Natural killer cell (primary cell): ENCODE results near the gene EFCAB5. TPM values are rescaled to one million over a fixed set of nuclear protein-coding genes. Genes with fewer than 3 reads are reported as not detected.
"Not testable (repeated sequence)": the region's sequence is repeated elsewhere in the genome, so short reads cannot be mapped to it uniquely, and the experiment has no call there.

Experiments used
- ATAC-seq, 3 donors: fragments of 150-1000 bp in 2 of 3; fragments of 200-7000 bp in 1 of 3; cut with Tn5 transposase; 1 replicate in 1 of 3; 2 replicates in 2 of 3; pipeline ENCODE4 v1.10.0; 2021; ENCODE audit warnings: mild to moderate bottlenecking in 2 of 3, moderate library complexity in 2 of 3
- DNase-seq, 2 donors: peaks; one replicate each; pipeline versions ENCODE4 v3.0.0 to v3.0.0-alpha.2; 2013 to 2021; ENCODE audit warnings: mixed read lengths in 1 of 2
- H3K27ac ChIP-seq: one replicate; pipeline ENCODE4 v1.5.1; 2013; ENCODE audit warnings: mild to moderate bottlenecking, low read length
- H3K27me3 ChIP-seq: one replicate; pipeline ENCODE4 v1.6.1; 2013; ENCODE audit warnings: low read length; ENCODE audit not compliant: control insufficient read depth, insufficient read depth
- H3K36me3 ChIP-seq: one replicate; pipeline ENCODE4 v1.6.1; 2013; ENCODE audit warnings: low read length; ENCODE audit not compliant: control insufficient read depth, insufficient read depth
- H3K4me1 ChIP-seq: one replicate; pipeline ENCODE4 v1.6.1; 2013; ENCODE audit warnings: low read length; ENCODE audit not compliant: control insufficient read depth, insufficient read depth
- H3K4me3 ChIP-seq: one replicate; pipeline ENCODE4 v1.5.1; 2013; ENCODE audit warnings: low read length
- H3K9me3 ChIP-seq: one replicate; pipeline ENCODE4 v1.6.1; 2013; ENCODE audit warnings: low read length; ENCODE audit not compliant: control insufficient read depth, insufficient read depth
- H3K27ac Mint-ChIP-seq, 2 donors: one replicate each; pipeline ENCODE4 v1.8.0; 2022; ENCODE audit warnings: mild to moderate bottlenecking in 2 of 2, mixed read lengths in 2 of 2, moderate library complexity in 1 of 2
- H3K27me3 Mint-ChIP-seq, 2 donors: one replicate each; pipeline ENCODE4 v1.8.0; 2022; ENCODE audit warnings: low read depth in 2 of 2, mixed read lengths in 2 of 2
- H3K36me3 Mint-ChIP-seq: one replicate; pipeline ENCODE4 v1.8.0; 2022; ENCODE audit warnings: mixed read lengths
- H3K4me1 Mint-ChIP-seq, 2 donors: one replicate each; pipeline ENCODE4 v1.8.0; 2022; ENCODE audit warnings: mixed read lengths in 2 of 2
- H3K4me3 Mint-ChIP-seq: one replicate; pipeline ENCODE4 v1.8.0; 2022; ENCODE audit warnings: mild to moderate bottlenecking, moderate library complexity, mixed read lengths
- H3K9me3 Mint-ChIP-seq, 2 donors: one replicate each; pipeline ENCODE4 v1.8.0; 2022; ENCODE audit warnings: mixed read lengths in 2 of 2
- WGBS: methylation state at CpG from one replicate; pipeline ENCODE4 v1.1.7; 2013; ENCODE audit warnings: missing lambda C conversion rate; ENCODE audit not compliant: insufficient coverage; 5-methylcytosine and 5-hydroxymethylcytosine counted together
- intact Hi-C: fragments of 100-400 bp; cut with micrococcal nuclease; formaldehyde crosslinking; loops from one replicate; pipeline ENCODE4 v1.14.2; 2022
- total RNA-seq, 4 donors: library from RNA; stranded (reverse); fragments of 120-200 nt in 1 of 4; gene quantifications; one replicate each; pipeline versions ENCODE4 v1.2.3 to v1.2.4, GENCODE V29; 2013 to 2022
- TF ChIP-seq, protein P1 (sequence below): fragments of 200-600 bp; IDR thresholded peaks from one replicate; pipeline ENCODE4 v1.8.0; 2022; ENCODE audit warnings: antibody characterized with exemption

The EFCAB5 gene
- total RNA-seq, 3 donors from 2014 or later (not counting 1 experiment from before 2014, with no cell fraction given) = 0.56 to 1.9 (median 0.58) TPM

DNA sequence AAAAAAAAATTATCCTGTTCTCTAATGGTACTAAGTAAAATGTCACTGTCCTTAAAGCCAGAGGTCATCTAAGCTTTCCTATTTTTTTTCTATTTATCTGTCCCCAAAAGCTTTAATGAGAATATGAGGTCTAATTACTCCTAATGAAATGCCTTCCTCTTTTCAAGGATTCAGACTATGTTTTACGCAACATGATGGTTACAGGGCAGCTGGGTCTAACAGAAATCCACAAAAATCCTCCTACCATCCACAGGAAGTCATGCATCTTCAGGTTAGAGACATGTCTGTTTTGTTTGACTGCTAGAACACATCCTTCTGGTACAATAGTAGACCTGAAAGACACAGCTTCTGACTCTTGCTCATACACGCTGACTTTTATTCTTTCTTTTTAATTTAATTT is 145.5 kb downstream of the EFCAB5 start:
- intact Hi-C loops = no loop called here
- TF ChIP-seq, protein P1, sequence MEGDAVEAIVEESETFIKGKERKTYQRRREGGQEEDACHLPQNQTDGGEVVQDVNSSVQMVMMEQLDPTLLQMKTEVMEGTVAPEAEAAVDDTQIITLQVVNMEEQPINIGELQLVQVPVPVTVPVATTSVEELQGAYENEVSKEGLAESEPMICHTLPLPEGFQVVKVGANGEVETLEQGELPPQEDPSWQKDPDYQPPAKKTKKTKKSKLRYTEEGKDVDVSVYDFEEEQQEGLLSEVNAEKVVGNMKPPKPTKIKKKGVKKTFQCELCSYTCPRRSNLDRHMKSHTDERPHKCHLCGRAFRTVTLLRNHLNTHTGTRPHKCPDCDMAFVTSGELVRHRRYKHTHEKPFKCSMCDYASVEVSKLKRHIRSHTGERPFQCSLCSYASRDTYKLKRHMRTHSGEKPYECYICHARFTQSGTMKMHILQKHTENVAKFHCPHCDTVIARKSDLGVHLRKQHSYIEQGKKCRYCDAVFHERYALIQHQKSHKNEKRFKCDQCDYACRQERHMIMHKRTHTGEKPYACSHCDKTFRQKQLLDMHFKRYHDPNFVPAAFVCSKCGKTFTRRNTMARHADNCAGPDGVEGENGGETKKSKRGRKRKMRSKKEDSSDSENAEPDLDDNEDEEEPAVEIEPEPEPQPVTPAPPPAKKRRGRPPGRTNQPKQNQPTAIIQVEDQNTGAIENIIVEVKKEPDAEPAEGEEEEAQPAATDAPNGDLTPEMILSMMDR = no peak

DNA sequence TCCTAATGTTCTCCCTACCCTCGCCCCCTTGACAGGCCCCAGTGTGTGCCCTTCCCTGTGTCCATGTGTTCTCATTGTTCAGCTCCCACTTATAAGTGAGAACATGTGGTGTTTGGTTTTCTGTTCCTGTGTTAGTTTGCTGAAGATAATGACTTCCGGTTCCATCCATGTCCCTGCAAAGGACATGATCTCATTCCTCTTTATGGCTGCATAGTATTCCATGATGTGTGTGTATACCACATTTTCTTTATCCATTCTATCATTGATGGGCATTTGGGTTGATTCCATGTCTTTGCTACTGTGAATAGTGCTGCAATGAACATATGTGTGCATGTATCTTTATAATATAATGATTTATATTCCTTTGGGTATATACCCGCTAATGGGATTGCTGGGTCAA is 146.0 kb downstream of the EFCAB5 start:
- H3K4me1 ChIP-seq, H3K9me3 Mint-ChIP-seq, H3K4me3 Mint-ChIP-seq, H3K36me3 ChIP-seq, intact Hi-C loops, DNase-seq, H3K4me3 ChIP-seq, H3K9me3 ChIP-seq, H3K27ac Mint-ChIP-seq, H3K4me1 Mint-ChIP-seq, H3K27ac ChIP-seq, H3K36me3 Mint-ChIP-seq, ATAC-seq, H3K27me3 ChIP-seq: not testable (repeated sequence)
- peaks cover 31 to 34% of the 10 kb centered on the region in 2 donors for H3K27me3 Mint-ChIP-seq
- 100% methylated on average over 2 of the region's 3 CpGs for WGBS

More for the DNA sequence above, 145.5 kb downstream of the EFCAB5 start:
- ATAC-seq = no peak
- no peak overlapping the region for H3K27ac Mint-ChIP-seq
- no peaks in the 10 kb centered on the region for H3K9me3 Mint-ChIP-seq
- no peaks in the 10 kb centered on the region for H3K4me1 ChIP-seq
- H3K4me1 Mint-ChIP-seq = no peaks in the 10 kb centered on the region
- H3K27ac ChIP-seq = no peak overlapping the region
- peaks cover 30 to 34% of the 10 kb centered on the region in 2 donors for H3K27me3 Mint-ChIP-seq
- H3K4me3 ChIP-seq = no peak overlapping the region
- no peaks in the 10 kb centered on the region for H3K36me3 ChIP-seq
- no peaks in the 10 kb centered on the region for H3K27me3 ChIP-seq
- H3K9me3 ChIP-seq = no peaks in the 10 kb centered on the region
- H3K4me3 Mint-ChIP-seq = no peak overlapping the region
- H3K36me3 Mint-ChIP-seq = no peaks in the 10 kb centered on the region
- no peak for DNase-seq
- WGBS = 89% methylated on average over 1 of the region's 2 CpGs

DNA sequence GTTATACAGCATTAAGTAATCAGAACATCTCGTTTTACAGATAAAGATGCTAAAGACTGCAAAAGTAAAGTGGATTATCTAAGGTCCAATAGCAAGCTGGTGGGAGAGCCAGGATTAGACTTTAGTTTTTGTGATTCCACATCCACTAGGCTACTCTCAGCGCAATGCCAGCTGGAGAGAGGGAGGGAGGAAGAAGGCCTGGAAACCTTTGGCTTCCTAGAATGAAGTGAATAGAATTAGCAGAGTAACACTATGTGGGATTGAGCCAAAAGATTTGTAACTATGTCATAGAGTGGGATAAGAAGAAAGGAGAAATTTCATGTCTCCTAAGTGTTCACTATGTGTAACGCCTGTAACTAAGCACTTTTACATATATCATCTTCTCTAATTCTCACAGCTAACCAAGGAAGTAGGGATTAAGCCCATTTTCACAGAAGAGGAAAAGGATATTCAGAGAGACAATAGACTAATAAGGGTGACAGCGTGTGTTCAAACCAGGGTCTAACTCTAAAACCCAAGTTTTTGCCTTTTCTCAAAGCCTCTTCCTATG is 149.8 kb downstream of the EFCAB5 start:
- H3K4me3 ChIP-seq = no peak overlapping the region
- 89% methylated on average over 2 of the region's 4 CpGs for WGBS
- ATAC-seq (no peak), DNase-seq (no peak)
- H3K36me3 ChIP-seq = no peaks in the 10 kb centered on the region
- no peaks in the 10 kb centered on the region for H3K9me3 Mint-ChIP-seq
- no peak overlapping the region for H3K4me3 Mint-ChIP-seq
- H3K4me1 ChIP-seq = peaks cover 4% of the 10 kb centered on the region
- no peak overlapping the region for H3K27ac Mint-ChIP-seq
- peaks cover 2% of the 10 kb centered on the region for H3K27me3 ChIP-seq
- intact Hi-C loops = no loop called here
- H3K27me3 Mint-ChIP-seq = peaks cover 40 to 42% of the 10 kb centered on the region in 2 donors
- no peak overlapping the region for H3K27ac ChIP-seq
- H3K9me3 ChIP-seq = no peaks in the 10 kb centered on the region
- peaks cover 8 to 9% of the 10 kb centered on the region in 2 donors for H3K4me1 Mint-ChIP-seq
- TF ChIP-seq, protein P1 = no peak
- H3K36me3 Mint-ChIP-seq = no peaks in the 10 kb centered on the region

DNA sequence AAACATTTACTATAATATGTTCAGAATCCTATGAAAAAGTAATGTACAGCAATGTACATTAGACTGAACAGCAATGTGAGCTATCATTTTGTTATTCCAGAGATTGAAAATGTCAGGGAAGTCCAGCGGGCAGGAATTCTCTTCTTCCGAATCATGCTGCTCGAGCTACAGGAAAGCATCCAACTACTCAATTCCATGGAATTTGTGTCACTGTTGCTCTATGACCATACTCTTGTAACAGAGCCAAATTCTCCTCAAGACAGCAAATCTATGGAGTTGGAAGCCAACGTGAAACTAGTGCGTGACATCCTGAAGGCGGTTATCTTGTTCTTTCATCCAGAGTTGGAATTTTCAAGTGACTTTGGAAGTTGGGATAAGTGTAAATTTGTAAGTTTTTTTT is 150.3 kb downstream of the EFCAB5 start:
- TF ChIP-seq, protein P1 = no peak
- intact Hi-C loops = loop anchor here (2.0 kb wide), 1 partner anchor 285 kb away; no protein-coding TSS in a partner anchor
- H3K36me3 Mint-ChIP-seq = no peaks in the 10 kb centered on the region
- no peak overlapping the region for H3K4me3 Mint-ChIP-seq
- H3K4me1 Mint-ChIP-seq = peaks cover 8 to 9% of the 10 kb centered on the region in 2 donors
- Histone ChIP-seq H3K4me1 (peaks cover 4% of the 10 kb centered on the region), H3K4me3 (no peak overlapping the region), H3K27me3 (peaks cover 2% of the 10 kb centered on the region), H3K36me3 (no peaks in the 10 kb centered on the region), H3K9me3 (no peaks in the 10 kb centered on the region), H3K27ac (no peak overlapping the region)
- ATAC-seq (no peak), DNase-seq (no peak)
- WGBS = 87% methylated on average over 6 of the region's 6 CpGs
- H3K27ac Mint-ChIP-seq = no peak overlapping the region
- H3K9me3 Mint-ChIP-seq = no peaks in the 10 kb centered on the region
- H3K27me3 Mint-ChIP-seq = peaks cover 38 to 40% of the 10 kb centered on the region in 2 donors
